NCI-H2107 treated with DMSO at 0.1 percent for 48 hours (cell line): ENCODE results near the gene CCDC9B.

Source experiments
- DNase-seq: peaks from one replicate; lab custom pipeline; 2025; ENCODE audit not compliant: unreplicated experiment; lab: John Stamatoyannopoulos, UW

The CCDC9B gene

DNA sequence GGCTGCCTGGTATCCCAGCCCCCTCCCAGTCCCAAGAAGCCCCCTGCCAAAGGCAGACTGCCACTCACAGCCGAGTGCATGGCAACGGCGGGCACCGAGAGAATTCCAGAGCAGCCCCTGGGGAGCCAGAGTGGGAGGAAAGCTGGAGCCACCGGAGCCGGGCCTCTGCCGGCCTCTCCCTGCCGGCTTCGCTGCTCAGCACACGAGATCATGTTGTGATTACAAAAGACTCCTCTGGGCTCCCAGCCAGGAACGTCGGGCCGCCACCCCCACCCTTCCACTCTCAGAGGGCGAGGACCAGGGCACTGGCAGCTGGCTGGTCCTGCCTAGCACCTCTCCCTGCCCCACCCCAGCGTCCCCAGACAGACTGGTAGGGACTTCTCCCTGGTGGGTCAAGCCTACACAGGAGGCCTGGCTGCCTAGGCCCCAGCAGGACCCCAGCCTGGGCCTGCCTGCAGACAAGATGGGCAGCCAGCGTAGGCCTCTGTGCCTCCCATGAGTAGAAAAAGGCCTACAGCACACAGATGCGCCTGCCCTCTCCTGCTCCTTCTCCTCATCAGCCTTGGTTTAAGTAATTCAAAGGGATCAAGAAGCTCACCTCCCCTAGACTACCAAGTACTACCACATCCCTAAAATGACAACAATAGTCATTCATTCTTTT is at the start of gene CCDC9B:
TSS of gene CCDC9B (minus strand) at position 200 of the 661 bp plus-strand sequence. CDS start at position 80, 120 bp downstream.
- peak; percentile 68 for DNase-seq

DNA sequence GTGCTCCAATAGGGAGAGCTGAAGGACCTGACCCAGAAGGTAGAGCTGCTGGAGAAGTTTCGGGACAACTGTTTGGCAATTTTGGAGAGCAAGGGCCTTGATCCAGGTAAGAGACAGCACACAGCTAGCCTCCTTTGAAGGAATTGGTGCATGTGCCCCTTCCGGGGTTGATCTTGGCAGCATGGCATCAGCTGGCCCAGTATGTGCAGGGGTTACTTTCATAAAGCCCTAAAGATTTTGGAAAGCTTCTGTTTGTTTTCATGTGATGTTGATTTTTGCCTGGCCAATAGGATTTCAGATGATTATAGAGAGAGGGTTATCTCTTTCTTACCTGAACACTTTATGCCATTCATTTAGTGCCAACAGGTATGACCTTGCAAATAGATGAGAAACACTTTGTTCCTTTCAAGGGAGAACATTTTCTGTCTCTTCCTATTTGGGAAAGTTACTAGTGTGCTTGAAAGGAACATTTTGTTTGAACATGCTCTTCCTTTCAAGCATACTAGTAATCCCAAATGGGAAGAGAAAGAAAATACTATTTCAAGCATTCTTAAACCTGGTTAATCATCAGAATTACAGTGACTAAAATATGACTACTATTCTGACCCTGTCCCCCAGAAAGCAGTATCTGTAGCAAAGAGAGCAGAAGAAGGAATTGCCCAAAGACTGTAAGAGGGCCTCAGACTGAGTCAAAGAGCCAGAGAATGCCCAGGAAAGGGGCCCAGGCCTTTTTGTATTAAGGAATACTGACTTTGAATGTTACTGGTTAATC is 49.3 kb upstream of the CCDC9B start:
- no peak for DNase-seq

- DNase-seq = no peak
These were observed 48.4 kb upstream of the CCDC9B start for GRCh38 chr15:40388941-40389823.

GRCh38 chr15:40386480-40386879 is 45.7 kb upstream of the CCDC9B start:
- no peak for DNase-seq

GRCh38 chr15:40382580-40383456 is 42.1 kb upstream of the CCDC9B start, which contains the start of gene KNSTRN:
TSS of gene KNSTRN (plus strand) at chr15:40382721. CDS start at chr15:40382836, 115 bp downstream.
- DNase-seq = peak; percentile 77

DNA sequence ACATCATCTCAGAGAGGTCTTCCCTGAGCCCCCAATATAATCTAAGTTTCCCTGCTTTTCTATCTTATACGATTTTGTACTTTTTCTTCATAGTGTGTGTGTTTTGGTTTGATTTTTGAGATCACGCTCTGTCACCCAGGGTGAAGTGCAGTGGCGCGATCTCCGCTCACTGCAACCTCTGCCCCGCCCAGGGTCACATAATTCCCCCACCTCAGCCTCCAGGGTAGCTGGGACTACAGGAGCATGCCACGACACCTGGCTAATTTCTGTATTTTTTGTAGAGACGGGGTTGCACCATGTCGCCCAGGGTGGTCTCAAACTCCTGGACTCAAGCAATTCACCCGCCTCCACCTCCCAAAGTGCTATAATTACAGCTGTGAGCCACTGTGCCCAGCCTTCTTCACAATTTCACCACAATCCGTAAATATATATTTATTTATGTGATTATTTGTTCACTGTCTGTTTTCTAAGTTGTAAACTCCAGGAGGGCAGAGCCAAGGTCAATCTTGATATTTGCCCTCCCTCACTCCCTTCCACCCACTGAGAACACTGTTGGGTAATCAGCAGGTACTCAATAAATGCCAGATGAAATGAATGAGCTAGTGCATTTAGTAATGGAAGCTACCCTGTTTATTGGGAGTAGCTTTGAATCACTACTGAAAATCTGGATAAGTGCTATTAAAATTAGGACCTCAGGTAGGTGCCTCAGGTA is 41.2 kb upstream of the CCDC9B start:
- DNase-seq = no peak

DNA sequence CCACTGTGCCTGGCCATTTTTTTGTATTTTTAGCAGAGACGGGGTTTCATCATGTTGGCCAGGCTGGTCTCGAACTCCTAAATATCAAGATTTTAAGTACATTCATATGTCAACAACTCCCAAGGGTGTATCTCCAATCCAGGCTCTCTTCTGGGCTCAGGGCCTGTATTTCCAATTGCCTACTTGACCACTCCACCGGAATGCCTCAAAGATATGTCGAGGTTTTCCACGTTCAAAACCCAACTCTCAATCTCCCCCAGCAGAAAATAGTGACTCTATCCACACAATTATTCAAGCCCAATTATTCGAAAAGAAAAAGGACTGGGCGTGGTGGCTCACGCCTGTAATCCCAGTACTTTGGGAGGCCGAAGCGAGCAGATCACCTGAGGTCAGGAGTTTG is 39.9 kb upstream of the CCDC9B start:
- no peak for DNase-seq

- no peak for DNase-seq
These were observed 39.1 kb upstream of the CCDC9B start for GRCh38 chr15:40379853-40380252.

DNA sequence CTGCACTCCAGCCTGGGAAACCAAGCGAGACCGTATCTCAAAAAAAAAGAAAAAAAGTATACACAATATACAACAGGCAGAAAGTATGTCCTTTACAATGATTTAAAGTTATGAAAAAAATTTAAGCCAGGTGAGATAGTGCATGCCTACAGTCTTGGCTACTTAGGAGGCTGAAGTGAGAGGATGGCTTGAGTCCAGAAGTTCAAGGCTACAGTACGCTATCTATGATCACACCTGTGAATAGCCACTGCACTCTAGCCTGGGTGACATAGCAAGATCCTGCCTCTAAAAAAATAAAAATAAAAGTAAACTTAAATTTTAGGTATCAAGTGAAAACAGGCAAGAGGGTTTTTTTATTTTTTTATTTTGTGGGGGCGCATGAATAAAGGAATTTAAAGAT is 38.6 kb upstream of the CCDC9B start:
- DNase-seq = no peak

- DNase-seq = no peak
These were observed 36.9 kb upstream of the CCDC9B start for GRCh38 chr15:40377606-40378005.

GRCh38 chr15:40372981-40373380 is 32.2 kb upstream of the CCDC9B start:
- no peak for DNase-seq

DNA sequence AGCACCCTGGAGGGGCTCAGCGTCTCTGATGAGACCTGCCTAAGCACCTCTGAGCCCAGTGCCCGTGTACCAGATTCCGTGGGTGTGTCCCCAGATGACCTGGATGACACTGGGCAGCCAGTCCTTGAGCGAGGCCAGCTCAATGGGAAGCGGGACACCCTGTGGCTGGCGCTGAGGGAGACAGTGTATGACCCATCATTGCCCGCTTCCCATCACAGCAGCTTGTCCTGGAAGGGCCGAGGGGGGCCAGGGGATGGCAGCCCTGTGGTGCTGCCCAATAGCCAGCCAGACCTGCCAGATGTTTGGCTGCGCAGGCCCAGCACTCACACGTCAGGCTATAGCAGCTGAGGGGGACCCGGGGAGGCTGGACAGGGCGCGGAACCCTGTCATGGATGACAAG is 29.2 kb upstream of the CCDC9B start:
- no peak for DNase-seq

DNA sequence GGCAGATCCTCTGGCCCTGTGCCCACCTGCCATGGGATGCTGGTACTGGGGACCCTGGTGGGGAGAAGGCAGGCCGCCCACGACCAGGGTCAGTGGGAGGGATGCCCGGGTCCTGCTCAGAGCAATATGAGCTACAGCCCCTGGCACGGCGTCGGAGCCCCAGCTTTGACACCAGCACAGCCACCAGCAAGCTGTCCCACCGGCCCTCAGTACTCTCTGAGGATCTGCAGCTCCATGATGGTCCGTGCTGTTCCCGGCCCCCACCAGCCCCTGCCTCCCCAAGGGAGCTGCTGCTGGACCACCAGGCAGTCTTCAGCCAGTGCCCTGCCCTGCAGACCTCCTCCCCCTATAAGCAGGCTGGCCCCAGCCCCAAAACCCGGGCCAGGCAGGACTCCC is 28.7 kb upstream of the CCDC9B start:
- DNase-seq = no peak

DNA sequence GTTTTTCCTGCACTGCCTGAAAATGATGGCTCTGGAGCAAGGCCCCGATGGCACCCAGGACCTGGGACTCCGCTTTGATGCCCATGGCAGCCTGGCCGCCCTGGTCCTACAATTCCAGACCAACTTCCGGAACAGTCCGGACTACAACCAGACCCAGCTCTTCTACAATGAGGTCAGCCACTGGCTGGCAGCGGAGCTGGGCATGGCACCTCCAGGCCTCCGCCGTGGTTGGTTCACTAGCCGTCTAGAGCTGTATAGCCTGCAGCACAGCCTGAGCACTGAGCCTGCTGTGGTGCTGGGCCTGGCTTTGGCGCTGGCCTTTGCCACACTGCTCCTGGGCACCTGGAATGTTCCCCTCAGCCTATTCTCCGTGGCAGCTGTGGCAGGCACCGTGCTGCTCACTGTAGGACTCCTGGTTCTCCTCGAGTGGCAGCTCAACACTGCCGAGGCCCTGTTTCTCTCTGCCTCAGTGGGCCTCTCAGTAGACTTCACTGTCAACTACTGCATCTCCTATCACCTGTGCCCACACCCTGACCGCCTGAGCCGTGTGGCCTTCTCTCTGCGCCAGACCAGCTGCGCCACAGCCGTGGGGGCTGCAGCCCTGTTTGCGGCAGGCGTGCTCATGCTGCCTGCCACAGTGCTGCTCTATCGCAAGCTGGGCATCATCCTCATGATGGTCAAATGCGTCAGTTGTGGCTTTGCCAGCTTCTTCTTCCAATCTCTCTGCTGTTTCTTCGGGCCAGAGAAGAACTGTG is 28.2 kb upstream of the CCDC9B start:
- no peak for DNase-seq

- DNase-seq = peak; percentile 70
These were observed 27.2 kb upstream of the CCDC9B start for GRCh38 chr15:40367686-40368611.

- no peak for DNase-seq
These were observed 26.6 kb upstream of the CCDC9B start for GRCh38 chr15:40367371-40367685.

DNA sequence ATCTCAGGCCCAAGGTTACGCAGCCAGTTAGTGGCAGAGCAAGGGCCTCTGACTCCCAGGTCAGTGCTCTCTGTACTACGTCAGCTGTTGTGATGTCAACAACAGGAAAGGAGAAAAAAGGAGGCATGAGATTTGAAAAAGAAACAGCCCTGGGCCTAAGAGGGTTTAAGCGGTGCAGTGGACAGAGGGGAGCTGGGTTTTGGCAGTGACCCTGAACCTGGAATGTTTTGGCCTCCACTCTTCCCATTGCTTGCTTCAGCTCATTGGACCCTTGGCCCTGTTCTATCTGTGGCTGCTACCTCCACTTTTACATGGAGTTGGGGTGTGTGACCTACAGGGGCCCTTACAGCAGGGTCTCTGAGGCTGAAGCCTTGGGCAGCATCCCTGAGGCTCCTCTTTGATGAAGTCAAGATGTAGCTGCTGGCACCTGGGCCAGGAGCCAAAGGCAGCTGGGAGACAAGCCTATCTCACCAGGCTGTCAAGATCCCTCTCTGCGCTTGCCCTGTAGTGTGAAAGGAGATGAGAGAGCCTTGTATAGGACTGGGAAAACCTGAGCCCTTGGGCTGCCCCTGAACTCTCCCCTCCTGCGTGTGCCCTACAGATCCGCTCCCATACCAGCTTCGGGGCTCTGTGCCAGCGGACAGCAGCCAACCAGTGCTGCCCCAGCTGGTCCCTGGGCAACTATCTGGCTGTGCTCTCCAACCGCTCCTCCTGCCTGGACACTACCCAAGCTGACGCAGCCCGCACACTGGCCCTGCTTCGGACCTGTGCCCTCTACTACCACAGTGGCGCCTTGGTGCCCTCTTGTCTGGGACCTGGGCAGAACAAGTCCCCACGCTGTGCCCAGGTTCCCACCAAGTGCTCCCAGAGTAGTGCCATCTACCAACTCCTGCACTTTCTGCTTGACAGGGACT is 26.0 kb upstream of the CCDC9B start:
- no peak for DNase-seq
